GM19023 (cell line): ENCODE results near the gene DHCR24.
"Not testable (repeated sequence)": the region's sequence is repeated elsewhere in the genome, so short reads cannot be mapped to it uniquely, and the experiment has no call there.

ENCODE experiments used
- ATAC-seq: cut with Tn5 transposase; IDR thresholded peaks from one replicate; pipeline ENCODE4 v1.9.1; 2021; ENCODE audit warnings: mild to moderate bottlenecking, moderate library complexity; ENCODE audit not compliant: unreplicated experiment

Gene DHCR24, protein sequence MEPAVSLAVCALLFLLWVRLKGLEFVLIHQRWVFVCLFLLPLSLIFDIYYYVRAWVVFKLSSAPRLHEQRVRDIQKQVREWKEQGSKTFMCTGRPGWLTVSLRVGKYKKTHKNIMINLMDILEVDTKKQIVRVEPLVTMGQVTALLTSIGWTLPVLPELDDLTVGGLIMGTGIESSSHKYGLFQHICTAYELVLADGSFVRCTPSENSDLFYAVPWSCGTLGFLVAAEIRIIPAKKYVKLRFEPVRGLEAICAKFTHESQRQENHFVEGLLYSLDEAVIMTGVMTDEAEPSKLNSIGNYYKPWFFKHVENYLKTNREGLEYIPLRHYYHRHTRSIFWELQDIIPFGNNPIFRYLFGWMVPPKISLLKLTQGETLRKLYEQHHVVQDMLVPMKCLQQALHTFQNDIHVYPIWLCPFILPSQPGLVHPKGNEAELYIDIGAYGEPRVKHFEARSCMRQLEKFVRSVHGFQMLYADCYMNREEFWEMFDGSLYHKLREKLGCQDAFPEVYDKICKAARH

GRCh38 chr1:54886724-54887664, at the start of gene DHCR24:
DHCR24 (minus strand) TSS chr1:54887195; CDS start chr1:54887119, 76 bp downstream.
- ATAC-seq = peak; percentile 90

- ATAC-seq = no peak
Measured at GRCh38 chr1:54936791-54937190, 49.8 kb upstream of the DHCR24 start.

DNA sequence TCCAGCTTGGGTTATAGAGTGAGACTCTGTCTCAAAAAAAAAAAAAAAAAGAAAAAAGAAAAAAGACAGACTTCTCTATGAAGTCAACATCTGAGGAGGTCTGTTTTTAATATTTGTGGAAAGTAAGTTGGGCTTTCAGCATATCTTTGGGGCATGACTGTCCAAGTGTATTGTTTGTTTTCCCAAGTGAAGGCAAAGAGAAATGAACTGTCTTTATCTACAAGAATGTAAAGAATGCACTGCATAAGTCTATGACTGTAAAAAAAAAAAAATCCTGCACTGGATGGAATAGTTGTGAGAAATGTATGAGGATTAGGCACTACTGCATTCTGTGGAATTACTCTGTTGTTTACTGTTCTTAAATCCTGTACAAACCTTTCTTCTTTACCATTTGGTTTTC, 47.9 kb upstream of the DHCR24 start:
- ATAC-seq = no peak

DNA sequence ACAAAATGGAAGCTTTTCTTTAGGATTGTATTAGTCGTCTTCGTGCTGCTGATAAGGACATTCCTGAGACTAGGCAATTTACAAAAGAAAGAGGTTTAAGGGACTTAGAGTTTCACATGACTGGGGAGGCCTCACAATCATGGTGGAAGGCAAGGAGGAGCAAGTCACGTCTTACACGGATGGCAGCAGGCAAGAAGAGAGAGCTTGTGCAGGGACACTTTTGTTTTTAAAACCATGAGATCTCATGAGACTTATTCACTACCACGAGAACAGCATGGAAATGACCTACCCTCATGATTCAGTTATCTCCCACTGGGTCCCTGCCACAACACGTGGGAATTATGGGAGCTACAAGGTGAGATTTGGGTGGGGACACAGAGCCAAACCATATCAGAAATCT, 47.1 kb upstream of the DHCR24 start:
- not testable (repeated sequence) for ATAC-seq

GRCh38 chr1:54931275-54931840, 44.4 kb upstream of the DHCR24 start:
- ATAC-seq = no peak

GRCh38 chr1:54929700-54930099, 42.7 kb upstream of the DHCR24 start:
- no peak for ATAC-seq

- ATAC-seq = no peak
Measured at GRCh38 chr1:54928327-54928726, 41.3 kb upstream of the DHCR24 start.

- ATAC-seq = no peak
Measured at GRCh38 chr1:54927472-54928240, 40.7 kb upstream of the DHCR24 start.

DNA sequence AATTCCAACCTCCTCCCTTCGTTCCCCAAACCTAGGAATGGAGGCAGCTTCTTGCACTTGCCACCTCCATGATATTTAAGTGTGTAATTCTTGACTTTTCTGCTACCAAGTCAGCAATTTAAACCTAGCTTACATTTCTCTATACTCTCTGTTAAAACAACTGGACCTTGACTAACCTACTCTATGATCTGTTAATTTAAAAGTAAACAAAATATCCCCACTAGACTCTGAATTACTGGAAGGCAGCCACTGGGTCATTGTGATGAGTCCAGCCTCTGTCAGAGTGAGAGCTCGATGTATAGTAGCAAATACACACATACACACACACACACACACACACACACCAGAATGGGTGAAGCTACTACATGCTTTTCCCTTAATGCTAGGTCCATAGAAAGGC, 40.0 kb upstream of the DHCR24 start:
- no peak for ATAC-seq

GRCh38 chr1:54922921-54923421, 36.0 kb upstream of the DHCR24 start:
- no peak for ATAC-seq

GRCh38 chr1:54922040-54922761, 35.2 kb upstream of the DHCR24 start:
- no peak for ATAC-seq

GRCh38 chr1:54919367-54920359, 32.7 kb upstream of the DHCR24 start:
- ATAC-seq = no peak

- ATAC-seq = not testable (repeated sequence)
Measured at GRCh38 chr1:54911076-54911475, 24.1 kb upstream of the DHCR24 start.

GRCh38 chr1:54906586-54906985, 19.6 kb upstream of the DHCR24 start:
- no peak for ATAC-seq

GRCh38 chr1:54904476-54905048, 17.6 kb upstream of the DHCR24 start:
- no peak for ATAC-seq

DNA sequence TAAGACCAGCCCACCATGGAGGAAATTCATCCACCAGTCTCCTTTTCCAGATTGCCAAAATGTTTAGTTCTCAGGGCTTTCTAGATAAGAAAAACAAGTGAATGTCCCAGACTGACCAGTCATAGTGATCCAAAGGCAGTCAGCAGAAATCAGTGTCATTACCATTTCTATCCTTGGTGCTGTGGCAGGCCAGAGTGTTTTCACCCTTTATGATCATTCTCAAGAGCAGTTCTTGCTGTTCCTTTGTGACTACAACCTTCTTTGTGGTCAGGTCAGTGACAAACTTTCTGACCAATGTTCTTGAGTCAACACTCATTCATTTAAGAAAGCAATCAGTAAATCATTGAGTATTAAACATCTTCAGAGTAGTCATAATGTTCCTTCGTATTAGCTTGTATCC, 7.3 kb upstream of the DHCR24 start:
- ATAC-seq = no peak

DNA sequence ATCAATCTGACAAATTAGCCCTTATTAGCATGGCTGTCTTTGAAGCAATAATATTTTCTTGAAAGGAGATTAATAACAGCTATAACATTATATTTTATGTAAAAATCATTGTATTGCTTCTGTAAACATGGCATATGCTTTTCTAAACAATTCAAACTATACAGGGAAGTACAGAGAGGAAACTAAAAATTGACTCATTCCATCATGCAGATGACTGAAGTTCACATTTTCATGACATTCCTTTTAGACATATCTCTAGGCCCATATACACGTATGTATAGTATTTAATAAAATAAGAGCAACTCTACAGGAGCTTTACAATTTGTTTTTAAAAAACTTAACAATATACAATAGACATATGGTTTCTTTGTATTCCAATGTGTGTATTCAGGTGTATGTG, 5.6 kb upstream of the DHCR24 start:
- no peak for ATAC-seq

- ATAC-seq = no peak
Measured at GRCh38 chr1:54889132-54889725, 2.2 kb upstream of the DHCR24 start.
